K562 (cell line): Measurements from ENCODE around the gene IGDCC3. TPM values are rescaled to one million over a fixed set of nuclear protein-coding genes. Genes with fewer than 3 reads are reported as not detected.

Experiments used
- CREM ChIP-seq: IDR thresholded peaks from 2 replicates; pipeline ENCODE4 v1.6.1; 2014; ENCODE audit warnings: antibody characterized with exemption, low read depth
- FOXA3 ChIP-seq, 2 experiments: fragments of 450-650 bp in 1 of 2; sonication (generic) in 1 of 2; formaldehyde crosslinking; IDR thresholded peaks in 1 of 2; conservative IDR thresholded peaks in 1 of 2; 2 replicates each; pipeline versions ENCODE4 v1.4.0 to v1.8.0; 2020 to 2022; ENCODE audit warnings: mild to moderate bottlenecking in 2 of 2, missing genetic modification reagents in 1 of 2
- HSF4 ChIP-seq: fragments of 250-450 bp; sonication (Bioruptor Pico); IDR thresholded peaks from 2 replicates; pipeline ENCODE4 v2.1.2; 2022; ENCODE audit warnings: mild to moderate bottlenecking, moderate library complexity, borderline replicate concordance
- MTA1 ChIP-seq: fragments of 450-650 bp; IDR thresholded peaks from 2 replicates; pipeline ENCODE4 v1.6.1; 2017; ENCODE audit warnings: borderline replicate concordance
- RFX5 ChIP-seq: IDR thresholded peaks from 2 replicates; pipeline ENCODE4 v1.6.1; 2011; ENCODE audit warnings: low read depth, mild to moderate bottlenecking, improper control_type of control experiment, low read length
- ZNF23 ChIP-seq: fragments of 250-450 bp; sonication (Bioruptor Pico); IDR thresholded peaks from 2 replicates; pipeline ENCODE4 v1.4.0; 2020; ENCODE audit warnings: mild to moderate bottlenecking
- ZNF699 ChIP-seq: fragments of 250-450 bp; sonication (Bioruptor Pico); IDR thresholded peaks from 2 replicates; pipeline ENCODE4 v1.8.0; 2021; ENCODE audit warnings: mild to moderate bottlenecking, moderate library complexity; ENCODE audit not compliant: insufficient replicate concordance
- polyA plus RNA-seq, 8 experiments: library from polyadenylated mRNA; depleted of rRNA in 4 of 8; stranded (reverse) in 5 of 8; unstranded in 3 of 8; fragments of >200 nt; fragmentation: Nextera tagmentation in 2 of 8; fragmentation: Illumina TruSeq in 1 of 8; extraction: Ambion mirVana in 2 of 8; extraction: Trizol in 1 of 8; gene quantifications; 2 replicates each; pipeline versions ENCODE4 v1.2.1 to v1.2.3, GENCODE V29; 2011 to 2014; ENCODE audit warnings: inconsistent platforms in 1 of 8, missing spikeins in 1 of 8
- total RNA-seq, 7 experiments: library from RNA; depleted of rRNA in 6 of 7; stranded (reverse); fragments of >200 nt in 6 of 7; fragmentation: Illumina TruSeq in 2 of 7; extraction: Trizol in 2 of 7; gene quantifications; 2 replicates each; pipeline versions ENCODE4 v1.2.1 to v1.2.3, GENCODE V29; 2011 to 2021; ENCODE audit warnings: low replicate concordance in 1 of 7
- TF ChIP-seq, protein P1 (sequence below): fragments of 450-650 bp; IDR thresholded peaks from 2 replicates; pipeline ENCODE4 v1.6.1; 2016; ENCODE audit warnings: low read depth
- TF ChIP-seq, protein P2 (sequence below): fragments of 150-350 bp; IDR thresholded peaks from 2 replicates; pipeline ENCODE4 v1.6.1; 2014; ENCODE audit warnings: low read depth, mild to moderate bottlenecking, low read length, borderline replicate concordance
- TF ChIP-seq, protein P3 (sequence below): sonication (generic); formaldehyde crosslinking; IDR thresholded peaks from 2 replicates; pipeline ENCODE4 v1.8.0; 2022; ENCODE audit warnings: mild to moderate bottlenecking, missing genetic modification reagents

The IGDCC3 gene
- total and polyA plus RNA-seq, 9 of the 15 experiments (the other 6 are each of a cell fraction or from before 2014, with no cell fraction given): not detected

DNA sequence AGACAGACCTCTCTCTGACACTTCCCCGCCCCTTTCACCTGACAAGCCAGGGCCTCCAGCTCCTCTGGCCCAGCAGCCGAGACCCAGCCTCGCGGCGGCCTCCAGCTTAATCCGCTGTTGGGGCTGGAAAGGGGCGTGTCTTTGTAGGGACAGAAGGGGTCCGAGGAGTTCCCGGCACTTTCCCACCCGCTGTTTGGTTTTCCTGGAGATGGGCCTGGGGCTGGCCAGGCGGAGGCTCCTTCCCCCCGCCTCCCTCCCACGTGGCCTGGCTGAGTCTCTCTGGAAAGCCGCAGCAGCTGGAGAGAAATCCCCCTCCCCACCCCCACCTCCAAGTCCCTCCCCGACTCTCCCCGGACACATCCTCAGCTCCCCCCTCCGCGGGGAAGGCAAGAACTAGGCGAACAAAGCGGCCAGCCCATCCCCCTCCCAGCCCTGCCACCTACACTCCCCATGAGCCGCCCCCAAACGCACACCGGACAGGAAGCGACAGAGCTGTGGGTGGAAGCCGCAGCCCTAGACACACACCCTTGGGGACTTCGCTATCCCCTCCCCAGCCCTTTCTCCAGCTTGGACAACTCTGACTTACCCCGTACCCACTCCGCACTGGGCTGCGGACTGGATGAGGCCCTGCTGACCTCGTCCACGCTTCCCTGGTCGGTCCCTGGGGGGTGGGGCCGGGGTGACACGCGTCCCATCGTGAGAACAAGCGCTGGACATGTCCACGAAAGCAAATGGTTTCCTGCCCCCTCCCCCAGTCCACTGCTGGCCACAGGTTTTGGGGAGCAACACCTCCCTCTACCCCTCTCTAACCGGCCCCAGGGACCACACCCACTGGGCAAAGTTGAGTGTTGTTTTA lies 43.8 kb upstream of the IGDCC3 start (continued):
- TF ChIP-seq, protein P1, sequence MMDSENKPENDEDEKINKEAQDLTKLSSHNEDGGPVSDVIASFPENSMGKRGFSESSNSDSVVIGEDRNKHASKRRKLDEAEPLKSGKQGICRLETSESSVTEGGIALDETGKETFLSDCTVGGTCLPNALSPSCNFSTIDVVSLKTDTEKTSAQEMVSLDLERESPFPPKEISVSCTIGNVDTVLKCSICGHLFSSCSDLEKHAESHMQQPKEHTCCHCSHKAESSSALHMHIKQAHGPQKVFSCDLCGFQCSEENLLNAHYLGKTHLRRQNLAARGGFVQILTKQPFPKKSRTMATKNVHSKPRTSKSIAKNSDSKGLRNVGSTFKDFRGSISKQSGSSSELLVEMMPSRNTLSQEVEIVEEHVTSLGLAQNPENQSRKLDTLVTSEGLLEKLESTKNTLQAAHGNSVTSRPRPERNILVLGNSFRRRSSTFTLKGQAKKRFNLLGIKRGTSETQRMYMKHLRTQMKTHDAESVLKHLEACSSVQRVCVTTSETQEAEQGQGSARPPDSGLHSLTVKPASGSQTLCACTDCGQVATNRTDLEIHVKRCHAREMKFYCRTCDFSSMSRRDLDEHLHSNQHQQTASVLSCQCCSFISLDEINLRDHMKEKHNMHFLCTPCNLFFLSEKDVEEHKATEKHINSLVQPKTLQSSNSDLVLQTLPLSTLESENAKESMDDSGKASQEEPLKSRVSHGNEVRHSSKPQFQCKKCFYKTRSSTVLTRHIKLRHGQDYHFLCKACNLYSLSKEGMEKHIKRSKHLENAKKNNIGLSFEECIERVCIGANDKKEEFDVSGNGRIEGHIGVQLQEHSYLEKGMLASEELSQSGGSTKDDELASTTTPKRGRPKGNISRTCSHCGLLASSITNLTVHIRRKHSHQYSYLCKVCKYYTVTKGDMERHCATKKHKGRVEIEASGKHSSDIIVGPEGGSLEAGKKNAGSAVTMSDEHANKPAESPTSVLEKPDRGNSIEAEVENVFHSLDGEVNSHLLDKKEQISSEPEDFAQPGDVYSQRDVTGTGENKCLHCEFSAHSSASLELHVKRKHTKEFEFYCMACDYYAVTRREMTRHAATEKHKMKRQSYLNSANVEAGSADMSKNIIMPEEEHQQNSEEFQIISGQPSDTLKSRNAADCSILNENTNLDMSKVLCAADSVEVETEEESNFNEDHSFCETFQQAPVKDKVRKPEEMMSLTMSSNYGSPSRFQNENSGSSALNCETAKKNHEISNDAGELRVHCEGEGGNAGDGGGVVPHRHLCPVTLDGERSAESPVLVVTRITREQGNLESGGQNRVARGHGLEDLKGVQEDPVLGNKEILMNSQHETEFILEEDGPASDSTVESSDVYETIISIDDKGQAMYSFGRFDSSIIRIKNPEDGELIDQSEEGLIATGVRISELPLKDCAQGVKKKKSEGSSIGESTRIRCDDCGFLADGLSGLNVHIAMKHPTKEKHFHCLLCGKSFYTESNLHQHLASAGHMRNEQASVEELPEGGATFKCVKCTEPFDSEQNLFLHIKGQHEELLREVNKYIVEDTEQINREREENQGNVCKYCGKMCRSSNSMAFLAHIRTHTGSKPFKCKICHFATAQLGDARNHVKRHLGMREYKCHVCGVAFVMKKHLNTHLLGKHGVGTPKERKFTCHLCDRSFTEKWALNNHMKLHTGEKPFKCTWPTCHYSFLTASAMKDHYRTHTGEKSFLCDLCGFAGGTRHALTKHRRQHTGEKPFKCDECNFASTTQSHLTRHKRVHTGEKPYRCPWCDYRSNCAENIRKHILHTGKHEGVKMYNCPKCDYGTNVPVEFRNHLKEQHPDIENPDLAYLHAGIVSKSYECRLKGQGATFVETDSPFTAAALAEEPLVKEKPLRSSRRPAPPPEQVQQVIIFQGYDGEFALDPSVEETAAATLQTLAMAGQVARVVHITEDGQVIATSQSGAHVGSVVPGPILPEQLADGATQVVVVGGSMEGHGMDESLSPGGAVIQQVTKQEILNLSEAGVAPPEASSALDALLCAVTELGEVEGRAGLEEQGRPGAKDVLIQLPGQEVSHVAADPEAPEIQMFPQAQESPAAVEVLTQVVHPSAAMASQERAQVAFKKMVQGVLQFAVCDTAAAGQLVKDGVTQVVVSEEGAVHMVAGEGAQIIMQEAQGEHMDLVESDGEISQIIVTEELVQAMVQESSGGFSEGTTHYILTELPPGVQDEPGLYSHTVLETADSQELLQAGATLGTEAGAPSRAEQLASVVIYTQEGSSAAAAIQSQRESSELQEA: no peak
- TF ChIP-seq, protein P2, sequence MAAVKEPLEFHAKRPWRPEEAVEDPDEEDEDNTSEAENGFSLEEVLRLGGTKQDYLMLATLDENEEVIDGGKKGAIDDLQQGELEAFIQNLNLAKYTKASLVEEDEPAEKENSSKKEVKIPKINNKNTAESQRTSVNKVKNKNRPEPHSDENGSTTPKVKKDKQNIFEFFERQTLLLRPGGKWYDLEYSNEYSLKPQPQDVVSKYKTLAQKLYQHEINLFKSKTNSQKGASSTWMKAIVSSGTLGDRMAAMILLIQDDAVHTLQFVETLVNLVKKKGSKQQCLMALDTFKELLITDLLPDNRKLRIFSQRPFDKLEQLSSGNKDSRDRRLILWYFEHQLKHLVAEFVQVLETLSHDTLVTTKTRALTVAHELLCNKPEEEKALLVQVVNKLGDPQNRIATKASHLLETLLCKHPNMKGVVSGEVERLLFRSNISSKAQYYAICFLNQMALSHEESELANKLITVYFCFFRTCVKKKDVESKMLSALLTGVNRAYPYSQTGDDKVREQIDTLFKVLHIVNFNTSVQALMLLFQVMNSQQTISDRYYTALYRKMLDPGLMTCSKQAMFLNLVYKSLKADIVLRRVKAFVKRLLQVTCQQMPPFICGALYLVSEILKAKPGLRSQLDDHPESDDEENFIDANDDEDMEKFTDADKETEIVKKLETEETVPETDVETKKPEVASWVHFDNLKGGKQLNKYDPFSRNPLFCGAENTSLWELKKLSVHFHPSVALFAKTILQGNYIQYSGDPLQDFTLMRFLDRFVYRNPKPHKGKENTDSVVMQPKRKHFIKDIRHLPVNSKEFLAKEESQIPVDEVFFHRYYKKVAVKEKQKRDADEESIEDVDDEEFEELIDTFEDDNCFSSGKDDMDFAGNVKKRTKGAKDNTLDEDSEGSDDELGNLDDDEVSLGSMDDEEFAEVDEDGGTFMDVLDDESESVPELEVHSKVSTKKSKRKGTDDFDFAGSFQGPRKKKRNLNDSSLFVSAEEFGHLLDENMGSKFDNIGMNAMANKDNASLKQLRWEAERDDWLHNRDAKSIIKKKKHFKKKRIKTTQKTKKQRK: no peak
- no peak for TF ChIP-seq MTA1
- no peak for TF ChIP-seq HSF4
- TF ChIP-seq ZNF699 (CRISPR knock-in tag): no peak
- TF ChIP-seq, protein P3, sequence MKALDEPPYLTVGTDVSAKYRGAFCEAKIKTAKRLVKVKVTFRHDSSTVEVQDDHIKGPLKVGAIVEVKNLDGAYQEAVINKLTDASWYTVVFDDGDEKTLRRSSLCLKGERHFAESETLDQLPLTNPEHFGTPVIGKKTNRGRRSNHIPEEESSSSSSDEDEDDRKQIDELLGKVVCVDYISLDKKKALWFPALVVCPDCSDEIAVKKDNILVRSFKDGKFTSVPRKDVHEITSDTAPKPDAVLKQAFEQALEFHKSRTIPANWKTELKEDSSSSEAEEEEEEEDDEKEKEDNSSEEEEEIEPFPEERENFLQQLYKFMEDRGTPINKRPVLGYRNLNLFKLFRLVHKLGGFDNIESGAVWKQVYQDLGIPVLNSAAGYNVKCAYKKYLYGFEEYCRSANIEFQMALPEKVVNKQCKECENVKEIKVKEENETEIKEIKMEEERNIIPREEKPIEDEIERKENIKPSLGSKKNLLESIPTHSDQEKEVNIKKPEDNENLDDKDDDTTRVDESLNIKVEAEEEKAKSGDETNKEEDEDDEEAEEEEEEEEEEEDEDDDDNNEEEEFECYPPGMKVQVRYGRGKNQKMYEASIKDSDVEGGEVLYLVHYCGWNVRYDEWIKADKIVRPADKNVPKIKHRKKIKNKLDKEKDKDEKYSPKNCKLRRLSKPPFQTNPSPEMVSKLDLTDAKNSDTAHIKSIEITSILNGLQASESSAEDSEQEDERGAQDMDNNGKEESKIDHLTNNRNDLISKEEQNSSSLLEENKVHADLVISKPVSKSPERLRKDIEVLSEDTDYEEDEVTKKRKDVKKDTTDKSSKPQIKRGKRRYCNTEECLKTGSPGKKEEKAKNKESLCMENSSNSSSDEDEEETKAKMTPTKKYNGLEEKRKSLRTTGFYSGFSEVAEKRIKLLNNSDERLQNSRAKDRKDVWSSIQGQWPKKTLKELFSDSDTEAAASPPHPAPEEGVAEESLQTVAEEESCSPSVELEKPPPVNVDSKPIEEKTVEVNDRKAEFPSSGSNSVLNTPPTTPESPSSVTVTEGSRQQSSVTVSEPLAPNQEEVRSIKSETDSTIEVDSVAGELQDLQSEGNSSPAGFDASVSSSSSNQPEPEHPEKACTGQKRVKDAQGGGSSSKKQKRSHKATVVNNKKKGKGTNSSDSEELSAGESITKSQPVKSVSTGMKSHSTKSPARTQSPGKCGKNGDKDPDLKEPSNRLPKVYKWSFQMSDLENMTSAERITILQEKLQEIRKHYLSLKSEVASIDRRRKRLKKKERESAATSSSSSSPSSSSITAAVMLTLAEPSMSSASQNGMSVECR (CRISPR knock-in tag): 0 out of 2 replicates have a peak, but pooled peaks have one; percentile 49
- 0 out of 4 replicates have a peak, but pooled peaks of 1 of the 2 experiments have one; percentile 47 for TF ChIP-seq FOXA3 (CRISPR knock-in tag; conservative IDR thresholded peaks at IDR 0.05 in 1 of 2, IDR thresholded peaks at IDR 0.05 in 1 of 2)
- no peak for TF ChIP-seq RFX5
- no peak for TF ChIP-seq ZNF23 (CRISPR knock-in tag)
- no peak for TF ChIP-seq CREM
